ENCODE measurements around the gene PRCD. TPM values are rescaled to one million over a fixed set of nuclear protein-coding genes. Genes with fewer than 3 reads are reported as not detected.

Gene PRCD
- total RNA-seq, 4 donors from 2014 or later: 0.73 to 2.5 (median 1.4) TPM; not detected in 1

- H3K4me1 ChIP-seq: peaks cover 19 to 77% (median 27%) of the 10 kb centered on the region in 3 donors
- no peak for DNase-seq
Measured at GRCh38 chr17:76535788-76536510, 3.9 kb upstream of the PRCD start.

GRCh38 chr17:76536511-76537287 is 3.1 kb upstream of the PRCD start:
- peak overlapping the region; percentile 15 to 67 (median 47) for H3K4me3 ChIP-seq
- peak overlapping the region; percentile 32 to 87 (median 70) for H3K27ac ChIP-seq
- 81 to 89% methylated on average over 7 to 12 of the region's 25 CpGs for WGBS, 2 donors
- no peak for TF ChIP-seq POLR2A (IDR thresholded peaks at IDR 0.05)
- TF ChIP-seq, protein P1, sequence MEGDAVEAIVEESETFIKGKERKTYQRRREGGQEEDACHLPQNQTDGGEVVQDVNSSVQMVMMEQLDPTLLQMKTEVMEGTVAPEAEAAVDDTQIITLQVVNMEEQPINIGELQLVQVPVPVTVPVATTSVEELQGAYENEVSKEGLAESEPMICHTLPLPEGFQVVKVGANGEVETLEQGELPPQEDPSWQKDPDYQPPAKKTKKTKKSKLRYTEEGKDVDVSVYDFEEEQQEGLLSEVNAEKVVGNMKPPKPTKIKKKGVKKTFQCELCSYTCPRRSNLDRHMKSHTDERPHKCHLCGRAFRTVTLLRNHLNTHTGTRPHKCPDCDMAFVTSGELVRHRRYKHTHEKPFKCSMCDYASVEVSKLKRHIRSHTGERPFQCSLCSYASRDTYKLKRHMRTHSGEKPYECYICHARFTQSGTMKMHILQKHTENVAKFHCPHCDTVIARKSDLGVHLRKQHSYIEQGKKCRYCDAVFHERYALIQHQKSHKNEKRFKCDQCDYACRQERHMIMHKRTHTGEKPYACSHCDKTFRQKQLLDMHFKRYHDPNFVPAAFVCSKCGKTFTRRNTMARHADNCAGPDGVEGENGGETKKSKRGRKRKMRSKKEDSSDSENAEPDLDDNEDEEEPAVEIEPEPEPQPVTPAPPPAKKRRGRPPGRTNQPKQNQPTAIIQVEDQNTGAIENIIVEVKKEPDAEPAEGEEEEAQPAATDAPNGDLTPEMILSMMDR (IDR thresholded peaks at IDR 0.05): no peak
- intact Hi-C loops (cut with DNase I): no loop called here
- no peak for DNase-seq
- H3K4me1 ChIP-seq: peaks cover 16 to 77% (median 25%) of the 10 kb centered on the region in 3 donors
- no peaks in the 10 kb centered on the region for H3K36me3 ChIP-seq
- H3K9me3 ChIP-seq: no peaks in the 10 kb centered on the region
- H3K27me3 ChIP-seq: peaks cover 0 to 47% (median 3%) of the 10 kb centered on the region in 4 donors

More at GRCh38 chr17:76535788-76536510, 3.9 kb upstream of the PRCD start:
- Histone ChIP-seq H3K36me3 (no peaks in the 10 kb centered on the region), H3K27ac (peak overlapping the region; percentile 32 to 87 (median 70)), H3K4me3 (peak overlapping the region in 1 of 4 donors; percentile 67), H3K9me3 (no peaks in the 10 kb centered on the region), H3K27me3 (peaks cover 0 to 47% (median 3%) of the 10 kb centered on the region in 4 donors)
- 72 to 87% methylated on average over 5 to 8 of the region's 19 CpGs for WGBS, 2 donors
- intact Hi-C loops (cut with DNase I): no loop called here
- TF ChIP-seq, protein P1 (IDR thresholded peaks at IDR 0.05): no peak
- no peak for TF ChIP-seq POLR2A (IDR thresholded peaks at IDR 0.05)

GRCh38 chr17:76537288-76537577 is 2.6 kb upstream of the PRCD start:
- peaks cover 16 to 77% (median 21%) of the 10 kb centered on the region in 3 donors for H3K4me1 ChIP-seq
- peaks cover 0 to 47% (median 3%) of the 10 kb centered on the region in 4 donors for H3K27me3 ChIP-seq
- peak overlapping the region; percentile 32 to 87 (median 70) for H3K27ac ChIP-seq
- intact Hi-C loops (cut with DNase I): no loop called here
- peak overlapping the region; percentile 15 to 67 (median 47) for H3K4me3 ChIP-seq
- TF ChIP-seq, protein P1 (IDR thresholded peaks at IDR 0.05): no peak
- TF ChIP-seq POLR2A (IDR thresholded peaks at IDR 0.05): no peak
- H3K9me3 ChIP-seq: no peaks in the 10 kb centered on the region
- DNase-seq: no peak
- WGBS, 2 donors: 0 to 20% methylated on average over 1 to 2 of the region's 26 CpGs
- H3K36me3 ChIP-seq: no peaks in the 10 kb centered on the region

GRCh38 chr17:76537578-76538280 is 2.1 kb upstream of the PRCD start, which contains the start of gene CYGB:
Gene CYGB, minus strand, starts transcription at chr17:76537709. Its CDS starts 167 bp downstream, at chr17:76537542.
- peak within 1 kb of the TSS; percentile 15 to 67 (median 47) for H3K4me3 ChIP-seq
- 0% methylated on average over 3 of the region's 95 CpGs; no CpG with 5 or more reads in 1 of the 2 donors for WGBS, 2 donors

More at GRCh38 chr17:76537578-76538280, 2.1 kb upstream of the PRCD start, which contains the start of gene CYGB:
- H3K9me3 ChIP-seq: no peaks in the 10 kb centered on the region
- no peak for DNase-seq
- TF ChIP-seq POLR2A (IDR thresholded peaks at IDR 0.05): peak in 2 of 4 donors; percentile 24 to 54
- TF ChIP-seq, protein P1 (IDR thresholded peaks at IDR 0.05): no peak
- peak within 1 kb of the TSS; percentile 32 to 87 (median 70) for H3K27ac ChIP-seq
- no peaks in the 10 kb centered on the region for H3K36me3 ChIP-seq
- H3K27me3 ChIP-seq: peaks cover 0 to 47% (median 3%) of the 10 kb centered on the region in 4 donors
- intact Hi-C loops (cut with DNase I): no loop called here
- peaks cover 16 to 81% (median 18%) of the 10 kb centered on the region in 3 donors for H3K4me1 ChIP-seq

Measured in esophagus squamous epithelium (tissue), 5 donors.